Endothelial cell of umbilical vein (primary cell): ENCODE measurements around the gene MEGF11.

ENCODE experiments used
- JUN ChIP-seq: IDR thresholded peaks from 2 replicates; pipeline ENCODE4 v1.6.1; 2011; ENCODE audit warnings: borderline replicate concordance, low read depth; ENCODE audit not compliant: insufficient read length, insufficient read depth
- POLR2A ChIP-seq: IDR thresholded peaks from 2 replicates; pipeline ENCODE4 v1.6.1; 2012; ENCODE audit warnings: low read depth, mild to moderate bottlenecking, control low read depth, low read length
- TF ChIP-seq, protein P1 (sequence below), 2 donors: IDR thresholded peaks; 1 replicate in 1 of 2; 2 replicates in 1 of 2; pipeline ENCODE4 v1.5.1; 2011; ENCODE audit warnings: low read length in 2 of 2, mild to moderate bottlenecking in 2 of 2, moderate library complexity in 2 of 2, control low read depth in 1 of 2, inconsistent platforms in 1 of 2, low read depth in 1 of 2; ENCODE audit not compliant: insufficient read depth in 1 of 2; ENCODE audit errors: extremely low read depth in 1 of 2

GRCh38 chr15:65906396-65906795 is 347.2 kb downstream of the MEGF11 start:
- TF ChIP-seq, protein P1, sequence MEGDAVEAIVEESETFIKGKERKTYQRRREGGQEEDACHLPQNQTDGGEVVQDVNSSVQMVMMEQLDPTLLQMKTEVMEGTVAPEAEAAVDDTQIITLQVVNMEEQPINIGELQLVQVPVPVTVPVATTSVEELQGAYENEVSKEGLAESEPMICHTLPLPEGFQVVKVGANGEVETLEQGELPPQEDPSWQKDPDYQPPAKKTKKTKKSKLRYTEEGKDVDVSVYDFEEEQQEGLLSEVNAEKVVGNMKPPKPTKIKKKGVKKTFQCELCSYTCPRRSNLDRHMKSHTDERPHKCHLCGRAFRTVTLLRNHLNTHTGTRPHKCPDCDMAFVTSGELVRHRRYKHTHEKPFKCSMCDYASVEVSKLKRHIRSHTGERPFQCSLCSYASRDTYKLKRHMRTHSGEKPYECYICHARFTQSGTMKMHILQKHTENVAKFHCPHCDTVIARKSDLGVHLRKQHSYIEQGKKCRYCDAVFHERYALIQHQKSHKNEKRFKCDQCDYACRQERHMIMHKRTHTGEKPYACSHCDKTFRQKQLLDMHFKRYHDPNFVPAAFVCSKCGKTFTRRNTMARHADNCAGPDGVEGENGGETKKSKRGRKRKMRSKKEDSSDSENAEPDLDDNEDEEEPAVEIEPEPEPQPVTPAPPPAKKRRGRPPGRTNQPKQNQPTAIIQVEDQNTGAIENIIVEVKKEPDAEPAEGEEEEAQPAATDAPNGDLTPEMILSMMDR (IDR thresholded peaks at IDR 0.05; ENCODE audit: extremely low read depth in 1 of 2, insufficient read depth in 1 of 2, low read depth in 1 of 2, low read length in 2 of 2), result no peak
- TF ChIP-seq JUN (no peak), POLR2A (no peak)
